GM12878 (cell line): ENCODE data around the gene TUBGCP3. TPM values are rescaled to one million over a fixed set of nuclear protein-coding genes. Genes with fewer than 3 reads are reported as not detected.

ENCODE experiments used
- ATAC-seq: fragments of 200-7000 bp; cut with Tn5 transposase; 3 replicates; pipeline ENCODE4 v1.9.1; 2020; ENCODE audit warnings: mild to moderate bottlenecking, moderate library complexity
- BruUV-seq: library from RNA; stranded (reverse); fragments of 400-500 nt; replicated peaks from 2 replicates; lab custom pipeline; 2021; lab: Mats Ljungman, UMichigan
- CTCF ChIA-PET: fragments of 300-600 bp; sonication (Branson Sonifier 250); formaldehyde crosslinking; extraction: SDS; loops from one replicate; lab custom pipeline; 2021; ENCODE audit warnings: inconsistent platforms; lab: Yijun Ruan, JAX
- POLR2A ChIA-PET: fragments of 350-600 bp; formaldehyde crosslinking; extraction: SDS; loops from one replicate; lab custom pipeline; 2021; ENCODE audit warnings: inconsistent platforms; lab: Charles Lee
- RAD21 ChIA-PET: fragments of 300-600 bp; sonication (Branson Sonifier 250); formaldehyde crosslinking; loops from one replicate; lab custom pipeline; 2023; ENCODE audit warnings: antibody characterized with exemption; ENCODE audit not compliant: unreplicated experiment; lab: Charles Lee
- SMC1A ChIA-PET: fragments of 300-600 bp; sonication (Branson Sonifier 250); formaldehyde crosslinking; loops from one replicate; lab custom pipeline; 2023; ENCODE audit not compliant: unreplicated experiment, uncharacterized antibody; lab: Charles Lee
- DNase-seq: peaks from one replicate; pipeline ENCODE4 v3.0.0-alpha.2; 2011; ENCODE audit warnings: low read depth, low spot score
- FAIRE-seq: peaks from 3 replicates; lab custom pipeline; 2011; peaks lifted over from hg19 to GRCh38; lab: Jason Lieb, UNC
- H2AFZ ChIP-seq: 2 replicates; pipeline ENCODE4 v1.6.0; 2011; ENCODE audit warnings: low read depth, low read length, control low read depth; ENCODE audit not compliant: control insufficient read depth
- H3K27ac ChIP-seq: 2 replicates; pipeline ENCODE4 v1.5.1; 2011; ENCODE audit warnings: control low read depth; ENCODE audit not compliant: control insufficient read depth, insufficient read depth
- H3K27me3 ChIP-seq, 2 experiments: replicated peaks in 1 of 2; 2 replicates each; pipeline versions ENCODE4 v1.6.0 to v1.6.1; 2011; ENCODE audit warnings: low read length in 1 of 2; ENCODE audit not compliant: control insufficient read depth in 2 of 2, insufficient read depth in 2 of 2
- H3K36me3 ChIP-seq, 2 experiments: 2 replicates each; pipeline ENCODE4 v1.5.1; 2011; ENCODE audit warnings: low read length in 1 of 2; ENCODE audit not compliant: control insufficient read depth in 2 of 2, insufficient read depth in 2 of 2
- H3K4me1 ChIP-seq: 2 replicates; pipeline ENCODE4 v1.6.1; 2011; ENCODE audit warnings: mild to moderate bottlenecking, low read length, moderate library complexity, mixed read lengths; ENCODE audit not compliant: control insufficient read depth, insufficient read depth
- H3K4me2 ChIP-seq: 2 replicates; pipeline ENCODE4 v1.6.0; 2011; ENCODE audit warnings: control low read depth; ENCODE audit not compliant: control insufficient read depth, insufficient read depth
- H3K4me3 ChIP-seq: fragments of 200-600 bp; sonication (generic); 2 replicates; pipeline ENCODE4 v1.5.1; 2016
- H3K79me2 ChIP-seq: 2 replicates; pipeline ENCODE4 v1.6.0; 2011; ENCODE audit warnings: low read length; ENCODE audit not compliant: control insufficient read depth, insufficient read depth
- H3K9ac ChIP-seq: 2 replicates; pipeline ENCODE4 v1.8.0; 2011; ENCODE audit warnings: low read length, control low read depth, mixed read lengths; ENCODE audit not compliant: control insufficient read depth, insufficient read depth
- H3K9me3 ChIP-seq: replicated peaks from 3 replicates; pipeline ENCODE4 v1.5.1; 2011; ENCODE audit warnings: mild to moderate bottlenecking, low read length; ENCODE audit not compliant: control insufficient read depth, insufficient read depth
- H4K20me1 ChIP-seq: 2 replicates; pipeline ENCODE4 v1.6.0; 2011; ENCODE audit not compliant: control insufficient read depth, insufficient read depth
- CBX3 ChIP-seq: fragments of 200-600 bp; sonication (generic); IDR thresholded peaks from 2 replicates; pipeline ENCODE4 v1.6.1; 2016; ENCODE audit warnings: low read depth, borderline replicate concordance
- CHD2 ChIP-seq: IDR thresholded peaks from 2 replicates; pipeline ENCODE4 v1.6.1; 2011; ENCODE audit warnings: low read depth, low read length, improper control_type of control experiment, borderline replicate concordance
- CHD4 ChIP-seq: fragments of 200-600 bp; sonication (generic); IDR thresholded peaks from 2 replicates; pipeline ENCODE4 v1.6.1; 2016; ENCODE audit warnings: mild to moderate bottlenecking
- MYB ChIP-seq: fragments of 150-350 bp; IDR thresholded peaks from 2 replicates; pipeline ENCODE4 v1.6.1; 2014; ENCODE audit warnings: mild to moderate bottlenecking, low read depth, low read length, borderline replicate concordance
- PKNOX1 ChIP-seq: fragments of 450-650 bp; IDR thresholded peaks from 2 replicates; pipeline ENCODE4 v1.6.1; 2016; ENCODE audit warnings: mild to moderate bottlenecking
- PML ChIP-seq: IDR thresholded peaks from 2 replicates; pipeline ENCODE4 v1.6.1; 2012; ENCODE audit warnings: low read length, inconsistent platforms
- POLR2AphosphoS5 ChIP-seq: IDR thresholded peaks from 2 replicates; pipeline ENCODE4 v1.6.1; 2011; ENCODE audit warnings: mild to moderate bottlenecking, low read length, inconsistent platforms
- POU2F2 ChIP-seq: IDR thresholded peaks from 3 replicates; pipeline ENCODE4 v1.6.1; 2011; ENCODE audit warnings: low read depth, mild to moderate bottlenecking, low read length, borderline replicate concordance
- RUNX3 ChIP-seq: IDR thresholded peaks from 2 replicates; pipeline ENCODE4 v1.6.1; 2012; ENCODE audit warnings: low read length, inconsistent platforms
- SMAD5 ChIP-seq: IDR thresholded peaks from 2 replicates; pipeline ENCODE4 v1.6.1; 2016; ENCODE audit warnings: antibody characterized with exemption, low read depth
- TCF3 ChIP-seq: IDR thresholded peaks from 2 replicates; pipeline ENCODE4 v1.6.1; 2012; ENCODE audit warnings: low read depth, mild to moderate bottlenecking, low read length, borderline replicate concordance; ENCODE audit not compliant: insufficient read depth
- TCF7 ChIP-seq: IDR thresholded peaks from 2 replicates; pipeline ENCODE4 v1.6.1; 2014; ENCODE audit warnings: antibody characterized with exemption, borderline replicate concordance
- ZNF274 ChIP-seq: IDR thresholded peaks from one replicate; pipeline ENCODE4 v1.8.0; 2011; ENCODE audit not compliant: insufficient read length, insufficient read depth
- WGBS: methylation state at CpG from one replicate; pipeline ENCODE4 v1.1.6; 2016; ENCODE audit warnings: low lambda C conversion rate; ENCODE audit not compliant: insufficient replicate concordance, insufficient coverage; ENCODE audit errors: missing lambda C conversion rate; 5-methylcytosine and 5-hydroxymethylcytosine counted together
- in situ Hi-C: fragments of 300-500 bp; cut with MboI; formaldehyde crosslinking; loops from 9 replicates; pipeline ENCODE4 v1.14.3; 2018; ENCODE audit warnings: mixed read lengths
- intact Hi-C: fragments of 100-400 bp; cut with micrococcal nuclease; formaldehyde crosslinking; loops from one replicate; pipeline ENCODE4 v1.14.2; 2022; ENCODE audit not compliant: unreplicated experiment
- polyA plus RNA-seq, 11 experiments: library from polyadenylated mRNA; depleted of rRNA in 4 of 11; unstranded in 6 of 11; stranded (reverse) in 5 of 11; fragments of >200 nt; fragmentation: Nextera tagmentation in 4 of 11; fragmentation: Illumina TruSeq in 1 of 11; extraction: Ambion mirVana in 4 of 11; extraction: Trizol in 1 of 11; gene quantifications; 1 replicate in 1 of 11; 2 replicates in 10 of 11; pipeline versions ENCODE4 v1.2.1 to v1.2.3, GENCODE V29; 2011 to 2016; ENCODE audit warnings: inconsistent platforms in 2 of 11, missing spikeins in 2 of 11, low read depth in 1 of 11
- total RNA-seq, 4 experiments: library from RNA; depleted of rRNA in 3 of 4; stranded (reverse); fragments of >200 nt in 3 of 4; fragmentation: Illumina TruSeq in 1 of 4; extraction: Trizol in 1 of 4; gene quantifications; 2 replicates each; pipeline versions ENCODE4 v1.2.1 to v1.2.3, GENCODE V29; 2013 to 2021
- TF ChIP-seq, protein P1 (sequence below): fragments of 450-650 bp; IDR thresholded peaks from 2 replicates; pipeline ENCODE4 v1.6.1; 2017; ENCODE audit warnings: antibody characterized with exemption, mild to moderate bottlenecking, moderate library complexity

Gene TUBGCP3
- total and polyA plus RNA-seq, 10 of the 15 experiments (the other 5 are each of a cell fraction or from before 2014, with no cell fraction given) = 4.0 to 34.0 (median 22.6) TPM

GRCh38 chr13:112615391-112615790 is 27.4 kb upstream of the TUBGCP3 start:
- TF ChIP-seq POLR2AphosphoS5 = no peak
- CTCF ChIA-PET = interaction anchor here (1.2 kb wide), 1 partner anchor 10 kb away, joined by 5 read pairs; no protein-coding TSS in a partner anchor
- 73% methylated on average over 8 of the region's 8 CpGs for WGBS

DNA sequence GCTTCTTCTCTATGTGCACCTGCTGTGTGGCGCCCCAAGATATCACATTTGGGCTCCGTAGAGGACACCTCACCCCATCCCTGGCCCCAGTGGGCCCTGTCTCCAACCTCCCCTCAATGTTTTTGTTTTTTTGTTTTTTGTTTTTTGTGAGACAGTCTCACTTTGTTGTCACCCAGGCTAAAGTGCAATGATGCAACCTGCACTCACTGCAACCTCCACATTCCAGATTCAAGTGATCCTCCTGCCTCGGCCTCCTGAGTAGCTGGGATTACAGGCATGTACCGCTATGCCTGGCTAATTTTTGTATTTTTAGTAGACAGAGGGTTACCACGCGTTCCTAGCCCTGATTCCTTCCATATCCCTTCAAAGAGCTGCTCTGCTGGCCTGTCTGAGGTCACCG is 26.9 kb upstream of the TUBGCP3 start:
- FAIRE-seq (no peak), DNase-seq (no peak), ATAC-seq (no peak)
- ChIA-PET RAD21 (interaction anchor here (1.0 kb wide), 1 partner anchor 260 kb away, joined by 3 read pairs; no protein-coding TSS in a partner anchor), SMC1A (interaction anchor here (0.5 kb wide), 1 partner anchor 18 kb away, joined by 4 read pairs; no protein-coding TSS in a partner anchor), CTCF (interaction anchor here (1.2 to 1.4 kb wide), 2 partner anchors 9 to 415 kb away, joined by 3 to 5 read pairs; no protein-coding TSS in a partner anchor), POLR2A (no interaction called here)
- H3K9me3 ChIP-seq = no peaks in the 10 kb centered on the region; the same call in 2 of the 3 replicates
- BruUV-seq = no TSS peak
- no peak overlapping the region for H2AFZ ChIP-seq
- no peaks in the 10 kb centered on the region; a peak in 2 of 4 replicates for H3K27me3 ChIP-seq
- H4K20me1 ChIP-seq = no peaks in the 10 kb centered on the region
- H3K27ac ChIP-seq = no peak overlapping the region
- H3K9ac ChIP-seq = no peak overlapping the region
- in situ Hi-C loops (loop anchor here (25.0 kb wide), 1 partner anchor 528 kb away; no protein-coding TSS in a partner anchor), intact Hi-C loops (no loop called here)
- no peak overlapping the region for H3K4me3 ChIP-seq
- no peak overlapping the region for H3K4me2 ChIP-seq
- H3K36me3 ChIP-seq = no peaks in the 10 kb centered on the region
- WGBS = 47% methylated on average over 7 of the region's 7 CpGs
- H3K4me1 ChIP-seq = no peaks in the 10 kb centered on the region
- H3K79me2 ChIP-seq = no peaks in the 10 kb centered on the region
- no peak for TF ChIP-seq ZNF274
- TF ChIP-seq CBX3 = no peak
- no peak for TF ChIP-seq PML
- TF ChIP-seq PKNOX1 = no peak
- no peak for TF ChIP-seq SMAD5
- TF ChIP-seq CHD2 = no peak
- TF ChIP-seq MYB = no peak
- TF ChIP-seq, protein P1, sequence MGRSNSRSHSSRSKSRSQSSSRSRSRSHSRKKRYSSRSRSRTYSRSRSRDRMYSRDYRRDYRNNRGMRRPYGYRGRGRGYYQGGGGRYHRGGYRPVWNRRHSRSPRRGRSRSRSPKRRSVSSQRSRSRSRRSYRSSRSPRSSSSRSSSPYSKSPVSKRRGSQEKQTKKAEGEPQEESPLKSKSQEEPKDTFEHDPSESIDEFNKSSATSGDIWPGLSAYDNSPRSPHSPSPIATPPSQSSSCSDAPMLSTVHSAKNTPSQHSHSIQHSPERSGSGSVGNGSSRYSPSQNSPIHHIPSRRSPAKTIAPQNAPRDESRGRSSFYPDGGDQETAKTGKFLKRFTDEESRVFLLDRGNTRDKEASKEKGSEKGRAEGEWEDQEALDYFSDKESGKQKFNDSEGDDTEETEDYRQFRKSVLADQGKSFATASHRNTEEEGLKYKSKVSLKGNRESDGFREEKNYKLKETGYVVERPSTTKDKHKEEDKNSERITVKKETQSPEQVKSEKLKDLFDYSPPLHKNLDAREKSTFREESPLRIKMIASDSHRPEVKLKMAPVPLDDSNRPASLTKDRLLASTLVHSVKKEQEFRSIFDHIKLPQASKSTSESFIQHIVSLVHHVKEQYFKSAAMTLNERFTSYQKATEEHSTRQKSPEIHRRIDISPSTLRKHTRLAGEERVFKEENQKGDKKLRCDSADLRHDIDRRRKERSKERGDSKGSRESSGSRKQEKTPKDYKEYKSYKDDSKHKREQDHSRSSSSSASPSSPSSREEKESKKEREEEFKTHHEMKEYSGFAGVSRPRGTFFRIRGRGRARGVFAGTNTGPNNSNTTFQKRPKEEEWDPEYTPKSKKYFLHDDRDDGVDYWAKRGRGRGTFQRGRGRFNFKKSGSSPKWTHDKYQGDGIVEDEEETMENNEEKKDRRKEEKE = no peak
- no peak for TF ChIP-seq RUNX3
- no peak for TF ChIP-seq POU2F2
- TF ChIP-seq CHD4 = no peak
- TF ChIP-seq TCF3 = no peak
- TF ChIP-seq TCF7 = no peak

More at GRCh38 chr13:112615391-112615790, 27.4 kb upstream of the TUBGCP3 start:
- H3K27ac ChIP-seq = no peak overlapping the region
- H3K4me3 ChIP-seq = no peak overlapping the region
- SMC1A ChIA-PET = no interaction called here
- ATAC-seq = no peak
- no peaks in the 10 kb centered on the region for H3K9me3 ChIP-seq
- no peaks in the 10 kb centered on the region for H3K79me2 ChIP-seq
- no peaks in the 10 kb centered on the region for H4K20me1 ChIP-seq
- intact Hi-C loops = no loop called here
- no peak overlapping the region for H2AFZ ChIP-seq
- no peaks in the 10 kb centered on the region; a peak in 2 of 4 replicates for H3K27me3 ChIP-seq
- POLR2A ChIA-PET = no interaction called here
- no peak for DNase-seq
- FAIRE-seq = no peak
- BruUV-seq = no TSS peak
- H3K4me1 ChIP-seq = no peaks in the 10 kb centered on the region
- H3K4me2 ChIP-seq = no peak overlapping the region
- no peak overlapping the region for H3K9ac ChIP-seq
- in situ Hi-C loops = loop anchor here (25.0 kb wide), 1 partner anchor 528 kb away; no protein-coding TSS in a partner anchor
- no peaks in the 10 kb centered on the region for H3K36me3 ChIP-seq
- RAD21 ChIA-PET = interaction anchor here (1.0 kb wide), 1 partner anchor 259 kb away, joined by 3 read pairs; no protein-coding TSS in a partner anchor
